ENCODE data around the gene KIF16B. TPM values are rescaled to one million over a fixed set of nuclear protein-coding genes. Genes with fewer than 3 reads are reported as not detected.
A peak's percentile ranks its signal among the peaks of the same experiment; 100 is the strongest.

Gene KIF16B
- total and polyA plus RNA-seq, 2 of the 13 experiments (the other 11 are each of a cell fraction or from before 2014, with no cell fraction given), result 6.9 to 18.0 TPM

GRCh38 chr20:16573001-16573965 is at the start of gene KIF16B (continued):
- TF ChIP-seq ZNF280D (CRISPR knock-in tag; IDR thresholded peaks at IDR 0.05) (0 out of 2 replicates have a peak, but pooled peaks have one; percentile 7), ZNF713 (CRISPR knock-in tag; IDR thresholded peaks at IDR 0.05) (no peak; the same call in 1 of the 2 replicates), ZNF10 (CRISPR knock-in tag; IDR thresholded peaks at IDR 0.05; ENCODE audit: borderline replicate concordance, low read depth) (no peak), RERE (CRISPR knock-in tag; IDR thresholded peaks at IDR 0.05; ENCODE audit: low read depth) (peak; percentile 69), ZNF687 (CRISPR knock-in tag; IDR thresholded peaks at IDR 0.05) (peak; percentile 97), JUN (CRISPR knock-in tag; IDR thresholded peaks at IDR 0.05) (0 out of 2 replicates have a peak, but pooled peaks have one; percentile 24), ZBTB26 (CRISPR knock-in tag; IDR thresholded peaks at IDR 0.05; ENCODE audit: borderline replicate concordance) (peak; percentile 98), ZNF513 (CRISPR knock-in tag; conservative IDR thresholded peaks at IDR 0.05) (no peak), NR2F2 (IDR thresholded peaks at IDR 0.05; ENCODE audit: borderline replicate concordance, low read depth) (peak; percentile 25; the same call in 1 of the 2 replicates), ZNF335 (CRISPR knock-in tag; IDR thresholded peaks at IDR 0.05) (no peak; the same call in 1 of the 2 replicates)
